DMS53 (cell line): ENCODE results near the gene ANKRD6.

Source experiments
- DNase-seq: peaks from one replicate; lab custom pipeline; 2025; lab: John Stamatoyannopoulos, UW

Gene ANKRD6

GRCh38 chr6:89657445-89658158 is 224.7 kb downstream of the ANKRD6 start:
- no peak for DNase-seq

- DNase-seq, result no peak
Observed at GRCh38 chr6:89660981-89661380, 228.0 kb downstream of the ANKRD6 start.

- no peak for DNase-seq
Observed at GRCh38 chr6:89661559-89661958, 228.6 kb downstream of the ANKRD6 start.

GRCh38 chr6:89662659-89663223 is 229.8 kb downstream of the ANKRD6 start:
- no peak for DNase-seq

- no peak for DNase-seq
Observed at GRCh38 chr6:89667872-89668556, 235.1 kb downstream of the ANKRD6 start.

GRCh38 chr6:89669002-89669401 is 236.1 kb downstream of the ANKRD6 start:
- no peak for DNase-seq

- no peak for DNase-seq
Observed at GRCh38 chr6:89670935-89671565, 238.1 kb downstream of the ANKRD6 start.

- DNase-seq, result no peak
Observed at GRCh38 chr6:89675949-89676748, 243.2 kb downstream of the ANKRD6 start.

- DNase-seq, result no peak
Observed at GRCh38 chr6:89678531-89678930, 245.6 kb downstream of the ANKRD6 start.

GRCh38 chr6:89679215-89680120 is 246.5 kb downstream of the ANKRD6 start:
- no peak for DNase-seq

- no peak for DNase-seq
Observed at GRCh38 chr6:89680150-89680549, 247.2 kb downstream of the ANKRD6 start.

- DNase-seq, result no peak
Observed at GRCh38 chr6:89680551-89680950, 247.6 kb downstream of the ANKRD6 start.

- no peak for DNase-seq
Observed at GRCh38 chr6:89681983-89682564, 249.1 kb downstream of the ANKRD6 start.

GRCh38 chr6:89682991-89683390 is 250.0 kb downstream of the ANKRD6 start:
- no peak for DNase-seq
